NCI-H526 treated with DMSO at 0.1 percent for 48 hours (cell line): Measurements from ENCODE around the gene SYNE4.
"Not testable (repeated sequence)": the region's sequence is repeated elsewhere in the genome, so short reads cannot be mapped to it uniquely, and the experiment has no call there.

ENCODE experiments used
- DNase-seq: peaks from one replicate; lab custom pipeline; 2025; lab: John Stamatoyannopoulos, UW

Gene SYNE4, protein sequence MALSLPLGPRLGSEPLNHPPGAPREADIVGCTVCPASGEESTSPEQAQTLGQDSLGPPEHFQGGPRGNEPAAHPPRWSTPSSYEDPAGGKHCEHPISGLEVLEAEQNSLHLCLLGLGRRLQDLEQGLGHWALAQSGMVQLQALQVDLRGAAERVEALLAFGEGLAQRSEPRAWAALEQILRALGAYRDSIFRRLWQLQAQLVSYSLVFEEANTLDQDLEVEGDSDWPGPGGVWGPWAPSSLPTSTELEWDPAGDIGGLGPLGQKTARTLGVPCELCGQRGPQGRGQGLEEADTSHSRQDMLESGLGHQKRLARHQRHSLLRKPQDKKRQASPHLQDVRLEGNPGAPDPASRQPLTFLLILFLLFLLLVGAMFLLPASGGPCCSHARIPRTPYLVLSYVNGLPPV

DNA sequence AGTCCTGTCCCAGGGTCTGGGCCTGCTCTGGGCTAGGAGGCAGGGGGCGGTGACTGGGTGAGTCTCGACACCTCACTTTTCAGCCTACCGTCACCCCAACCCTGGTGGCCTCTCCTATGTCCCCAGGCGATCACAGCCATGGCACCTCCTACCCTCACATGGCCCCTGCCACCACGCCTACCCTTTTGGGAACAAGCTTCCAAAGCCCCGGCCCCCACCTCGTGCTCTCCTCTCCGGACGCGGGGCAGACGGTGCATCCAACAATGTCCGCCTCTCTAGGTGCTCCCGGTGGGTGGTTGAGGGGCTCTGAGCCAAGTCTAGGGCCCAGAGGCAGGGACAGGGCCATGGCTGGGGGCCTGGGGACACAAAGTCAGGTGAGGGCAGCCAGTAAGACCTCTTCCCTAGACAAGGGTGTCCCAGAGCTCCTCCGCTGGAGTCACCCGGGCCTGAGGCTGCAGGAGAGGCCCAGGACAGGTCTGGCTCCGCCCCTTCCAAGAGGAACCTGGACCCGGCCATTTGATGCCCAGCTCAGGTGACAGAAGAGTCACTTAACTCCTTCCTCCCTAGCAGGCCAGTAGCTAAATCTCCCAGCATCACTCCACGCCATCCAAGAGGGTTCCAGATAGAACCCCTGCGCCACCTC is at the start of gene SYNE4:
SYNE4 (minus strand) TSS at position 478 of the 643 bp plus-strand sequence; CDS start at position 346, 132 bp downstream.
- peak; percentile 90 for DNase-seq

DNA sequence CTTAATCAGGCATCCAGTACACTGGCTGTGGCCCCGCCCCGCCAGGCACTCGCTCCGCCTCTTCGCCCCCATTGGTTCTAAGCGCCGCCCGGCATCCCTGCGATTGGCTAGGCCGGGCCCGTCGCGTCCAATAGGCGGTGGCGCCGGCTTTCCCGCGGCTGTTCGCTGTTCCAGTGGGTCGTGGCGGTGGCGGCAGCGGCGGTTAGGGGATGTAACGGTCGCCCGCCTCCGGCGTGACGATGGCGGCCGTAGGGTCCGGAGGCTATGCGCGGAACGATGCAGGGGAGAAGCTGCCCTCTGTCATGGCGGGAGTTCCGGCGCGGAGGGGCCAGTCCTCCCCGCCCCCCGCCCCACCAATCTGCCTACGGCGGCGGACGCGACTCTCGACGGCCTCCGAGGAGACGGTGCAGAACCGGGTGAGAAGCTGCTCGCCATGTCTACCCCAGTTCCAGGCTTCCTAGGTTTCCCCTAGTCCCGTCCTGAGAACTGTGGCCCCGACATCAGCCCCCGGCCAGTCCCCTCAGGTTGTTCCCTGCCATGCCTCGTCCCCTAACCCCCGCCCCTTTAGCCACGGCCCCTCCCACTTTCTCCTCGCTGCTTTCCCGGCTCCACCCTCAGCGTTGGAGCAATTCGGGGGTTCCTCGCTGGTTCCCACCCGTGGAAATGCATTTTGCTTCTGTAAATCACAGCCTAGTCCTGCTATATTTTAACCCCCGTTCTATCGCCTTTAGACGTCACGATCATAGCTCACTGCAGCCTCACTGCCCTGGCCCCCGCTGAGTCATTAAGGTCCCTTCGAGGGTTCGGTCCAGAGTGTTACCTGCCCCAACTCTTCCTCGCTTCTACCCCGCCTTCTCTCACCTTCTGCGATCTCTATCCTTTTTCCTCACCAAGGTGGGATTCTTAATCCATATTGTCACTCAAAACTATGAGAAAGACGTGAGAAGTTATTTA is 46.4 kb upstream of the SYNE4 start, which contains the start of gene WDR62:
WDR62 (plus strand) TSS at position 165 of the 954 bp plus-strand sequence; CDS start at position 240, 75 bp downstream.
- peak; percentile 99 for DNase-seq

DNA sequence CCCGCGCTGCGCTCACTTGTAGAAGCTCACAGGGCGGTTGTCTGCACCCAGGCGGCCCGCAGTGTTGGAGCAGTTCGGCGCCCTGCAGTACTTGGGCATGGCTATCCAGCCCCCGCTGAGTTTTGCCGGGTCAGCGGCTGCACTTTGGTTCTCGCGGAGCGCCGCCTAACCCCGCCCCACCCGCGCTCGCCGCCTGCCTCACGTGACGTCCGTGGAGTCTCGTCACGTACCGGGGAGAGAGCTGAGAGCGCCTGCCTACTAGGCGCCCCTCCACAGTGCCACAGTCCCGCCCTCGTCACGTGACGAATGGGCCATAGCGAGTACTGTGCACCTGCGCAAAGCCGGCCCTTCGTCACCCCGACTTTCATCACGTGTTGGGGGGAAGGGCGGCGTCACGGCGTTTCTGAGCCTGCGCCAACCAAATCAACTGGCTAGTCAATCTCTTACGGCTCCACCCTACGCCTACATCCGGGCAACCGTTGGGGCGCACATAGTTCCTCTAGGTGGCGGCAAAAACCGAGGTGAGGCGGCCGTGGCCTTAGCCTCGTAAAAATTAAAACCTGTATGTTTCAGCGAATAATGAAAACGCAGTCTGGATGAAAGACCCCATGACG is 45.6 kb upstream of the SYNE4 start, which contains the start of gene THAP8:
THAP8 (minus strand) TSS at position 167 of the 614 bp plus-strand sequence; CDS start at position 99, 68 bp downstream.
- DNase-seq, result peak; percentile 99

DNA sequence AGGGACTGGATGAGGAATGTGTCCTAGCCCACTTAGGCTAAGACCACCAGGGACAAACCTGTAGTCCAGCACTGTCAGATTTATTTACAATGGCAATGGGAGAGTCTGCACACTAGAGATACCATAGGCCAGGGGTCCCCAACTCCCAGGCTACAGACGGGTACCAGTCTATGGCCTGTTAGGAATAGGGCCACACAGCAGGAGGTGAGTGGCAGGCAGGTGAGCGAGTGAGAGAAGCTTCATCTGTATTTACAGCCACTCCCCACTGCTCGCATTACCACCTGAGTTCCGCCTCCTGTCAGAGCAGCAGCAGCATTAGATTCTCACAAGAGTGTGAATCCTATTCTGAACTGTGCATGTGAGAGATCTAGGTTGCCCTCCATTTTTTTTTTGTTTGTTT is 43.0 kb upstream of the SYNE4 start:
- no peak for DNase-seq

DNA sequence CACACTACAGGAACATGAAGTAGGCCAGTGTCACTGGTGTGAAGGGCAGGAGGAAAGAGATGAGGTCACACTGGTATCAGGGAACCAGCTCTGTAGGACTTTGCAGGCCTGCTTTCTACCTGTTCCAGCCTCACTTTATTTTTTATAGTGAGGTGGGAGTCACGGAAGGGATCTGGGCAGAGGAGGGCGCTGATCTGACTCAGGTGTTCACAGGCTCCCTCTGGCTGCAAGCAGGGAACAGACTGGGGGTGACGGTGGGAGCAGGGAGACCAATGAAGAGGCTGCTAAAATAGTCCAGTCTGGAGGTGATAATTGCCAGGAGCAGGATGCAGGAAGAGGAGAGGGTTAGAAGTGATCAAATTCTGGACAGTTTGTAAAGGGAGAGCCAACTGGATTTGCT is 42.6 kb upstream of the SYNE4 start:
- DNase-seq, result peak; percentile 23

DNA sequence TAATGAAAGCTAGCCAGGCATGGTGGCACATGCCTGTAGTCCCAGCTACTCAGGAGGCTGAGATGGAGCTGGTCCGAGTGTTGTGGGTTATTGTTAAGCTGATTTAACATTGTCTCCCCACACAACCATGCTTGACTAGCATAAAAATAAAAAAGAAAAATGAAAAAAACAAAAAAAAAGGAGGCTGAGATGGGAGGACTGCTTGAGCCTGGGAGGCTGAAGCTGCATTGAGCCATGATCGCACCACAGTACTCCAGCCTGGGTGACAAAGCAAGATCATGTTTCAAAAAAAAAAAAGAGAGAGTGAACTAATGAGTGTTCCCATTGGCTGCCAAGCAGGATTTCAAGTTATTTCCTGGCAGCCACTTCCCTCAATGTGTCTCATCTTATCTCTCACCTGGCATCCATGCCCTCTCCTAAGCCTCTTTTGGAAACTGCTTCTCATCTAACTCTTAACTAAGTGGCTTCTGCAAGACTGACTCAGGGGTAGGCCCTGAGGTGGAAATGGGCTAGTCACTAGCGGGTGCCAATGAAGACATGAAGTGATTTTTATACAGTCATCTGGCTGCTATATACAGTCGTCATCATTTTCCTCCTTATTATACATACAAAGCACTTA is 40.6 kb upstream of the SYNE4 start:
- no peak for DNase-seq

DNA sequence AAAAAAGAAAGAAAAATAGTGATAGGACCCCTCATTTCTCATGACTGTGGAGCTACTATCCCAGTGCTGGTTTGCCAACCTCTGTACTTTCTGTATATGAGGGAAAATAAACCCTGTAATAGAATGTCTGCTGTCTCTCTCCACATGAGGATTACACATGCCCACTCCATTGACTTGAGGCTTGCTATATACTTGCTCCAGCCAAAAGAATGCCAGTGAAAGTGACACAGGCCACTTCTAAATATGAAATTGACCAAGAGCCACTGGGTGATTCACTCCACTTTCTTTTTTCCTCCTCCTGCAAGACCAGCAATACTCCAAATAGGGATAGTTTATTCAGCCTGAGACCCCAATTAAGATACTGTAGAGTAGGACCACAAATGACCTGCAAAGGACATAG is 39.2 kb upstream of the SYNE4 start:
- DNase-seq, result no peak

DNA sequence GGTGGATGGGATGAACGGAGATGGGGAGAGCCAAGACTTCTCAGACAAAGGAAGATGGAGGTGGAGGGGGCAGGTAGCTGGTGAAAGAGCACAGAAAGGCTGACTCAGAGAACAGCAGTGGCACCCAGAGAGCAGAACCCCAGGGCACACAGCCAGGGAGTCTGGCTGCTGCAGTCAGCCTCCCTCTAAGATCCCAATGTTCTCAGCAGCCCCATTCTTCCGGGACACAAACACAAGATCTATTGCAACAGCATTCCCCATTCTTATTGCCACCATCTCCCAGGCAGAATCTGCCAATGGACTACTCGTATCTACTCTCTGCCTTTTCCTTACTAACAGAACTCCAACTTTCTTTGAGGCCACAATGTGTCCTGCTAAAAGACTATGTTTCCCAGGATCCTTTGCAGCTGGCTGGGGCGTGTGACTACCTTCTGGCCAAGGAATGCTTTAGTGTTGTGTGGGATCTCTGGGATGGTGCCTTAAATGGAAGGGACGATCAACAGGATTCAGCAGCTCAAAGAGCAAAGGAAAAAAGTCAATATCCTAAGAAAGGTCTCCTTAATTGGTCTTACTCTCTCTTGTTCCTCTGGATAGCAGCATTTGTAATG is 37.9 kb upstream of the SYNE4 start:
- no peak for DNase-seq

DNA sequence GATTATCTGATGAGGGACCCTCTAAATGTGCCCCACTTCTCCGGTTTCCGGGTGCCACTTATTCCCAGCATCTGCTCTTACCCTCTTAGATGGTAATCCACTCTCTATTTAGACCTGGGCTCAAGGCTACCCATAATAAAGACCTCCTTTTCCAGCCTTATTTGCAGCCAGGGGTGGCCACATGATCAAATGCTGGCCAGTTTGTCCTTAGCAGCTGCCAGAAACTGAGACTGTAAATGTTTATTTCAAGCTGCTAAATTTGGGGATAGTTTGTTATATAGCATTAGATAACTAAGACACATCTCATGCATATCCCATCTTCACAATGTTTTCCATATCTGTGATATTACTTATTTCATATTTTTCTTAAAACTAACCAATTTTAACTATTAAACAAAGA is 35.3 kb upstream of the SYNE4 start:
- no peak for DNase-seq

DNA sequence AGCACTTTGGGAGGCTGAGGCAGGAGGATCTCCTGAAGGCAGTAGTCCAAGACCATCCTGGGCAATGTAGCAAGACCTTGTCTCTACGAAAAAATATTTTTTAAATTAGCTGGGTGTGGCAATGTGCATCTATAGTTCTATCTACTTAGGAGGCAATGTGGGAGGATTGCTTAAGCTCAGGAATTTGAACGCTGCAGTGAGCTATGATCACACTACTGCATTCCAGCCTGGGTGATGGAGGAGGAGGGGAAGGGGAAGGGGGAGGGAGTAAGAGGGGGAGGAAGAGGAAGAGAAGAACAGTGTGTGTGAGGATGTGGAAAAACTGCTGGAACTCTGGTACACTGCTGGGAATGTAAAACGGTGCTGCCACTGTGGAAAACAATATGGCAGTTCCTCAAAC is 33.2 kb upstream of the SYNE4 start:
- no peak for DNase-seq

DNA sequence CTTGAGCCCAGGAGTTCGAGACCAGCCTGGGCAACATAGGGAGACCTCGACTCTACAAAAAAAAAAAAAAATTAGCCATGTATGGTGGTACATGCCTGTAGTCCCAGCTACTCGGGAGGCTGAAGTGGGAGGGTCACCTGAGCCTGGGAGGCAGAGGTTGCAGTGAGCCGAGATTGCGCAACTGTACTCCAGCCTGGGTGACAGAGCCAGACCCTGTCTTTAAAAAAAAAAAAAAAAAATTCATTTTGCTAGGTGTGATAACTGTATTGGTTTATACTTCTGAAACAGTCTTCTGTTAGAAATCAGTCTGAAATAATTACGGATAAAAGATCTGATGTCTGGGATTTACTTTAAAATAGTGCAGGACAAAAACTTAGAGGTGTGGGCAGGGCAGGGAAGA is 32.5 kb upstream of the SYNE4 start:
- DNase-seq, result not testable (repeated sequence)

DNA sequence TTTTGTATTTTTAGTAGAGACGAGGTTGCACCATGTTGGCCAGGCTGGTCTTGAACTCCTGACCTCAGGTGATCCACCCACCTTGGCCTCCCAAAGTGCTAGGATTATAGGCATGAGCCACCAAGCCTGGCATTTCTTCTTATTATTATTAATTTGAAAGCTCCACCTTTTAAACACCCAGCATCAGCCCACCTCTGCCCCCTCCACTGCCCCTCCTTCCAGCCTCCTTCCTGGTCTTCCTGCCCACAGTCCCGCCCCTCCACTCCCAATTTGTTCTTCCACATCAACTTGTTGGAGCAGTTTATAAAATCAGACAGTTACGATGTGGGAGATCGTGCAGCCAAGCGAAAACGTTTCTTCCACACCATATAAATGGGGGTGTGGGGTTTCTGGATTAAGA is 31.9 kb upstream of the SYNE4 start:
- DNase-seq, result no peak

DNA sequence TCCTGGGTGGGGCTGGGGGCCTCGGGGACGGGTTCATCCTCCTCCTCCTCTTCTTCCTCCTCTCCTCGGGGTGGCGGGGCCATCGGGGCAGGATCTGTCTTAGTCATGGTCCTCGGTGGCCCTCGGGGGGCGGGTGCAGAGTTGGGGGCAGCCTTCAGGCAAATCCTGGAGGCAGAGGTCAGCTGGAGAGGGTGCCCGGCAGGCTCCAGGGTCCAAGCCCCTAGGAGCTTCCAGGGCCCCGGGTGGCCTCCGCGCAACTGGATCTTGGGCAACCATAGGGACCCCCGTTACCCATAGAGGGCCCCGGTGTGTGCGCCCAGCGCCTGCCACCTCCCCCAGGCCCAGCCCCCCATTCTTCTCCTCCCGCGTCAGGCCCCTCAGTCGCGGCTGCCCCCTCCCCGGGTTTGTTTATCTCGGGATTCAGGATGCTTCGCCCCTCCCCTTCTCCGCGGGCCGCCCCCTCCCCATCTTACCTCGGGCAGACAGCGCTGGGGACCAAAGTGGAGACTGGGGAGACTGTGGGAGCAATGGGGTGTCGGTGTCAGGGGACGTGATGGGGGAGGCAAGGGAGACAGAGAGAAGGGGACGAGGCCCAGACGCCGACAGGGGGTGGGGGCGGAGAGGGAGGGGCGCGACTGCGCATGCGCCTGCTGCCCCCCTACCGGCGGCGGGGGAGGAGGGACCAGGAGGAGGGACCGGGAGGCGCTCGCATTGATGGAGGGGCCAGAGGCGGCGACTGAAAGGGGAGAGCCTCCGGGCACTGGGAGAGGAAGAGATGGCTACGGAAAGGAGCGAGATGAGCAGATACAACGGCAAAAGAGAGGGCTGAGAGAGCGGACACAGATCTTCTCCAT is 23.9 kb upstream of the SYNE4 start, which contains the start of gene CLIP3:
CLIP3 (minus strand) TSS at position 623 of the 854 bp plus-strand sequence; CDS start at position 107, 516 bp downstream.
- peak; percentile 40 for DNase-seq

DNA sequence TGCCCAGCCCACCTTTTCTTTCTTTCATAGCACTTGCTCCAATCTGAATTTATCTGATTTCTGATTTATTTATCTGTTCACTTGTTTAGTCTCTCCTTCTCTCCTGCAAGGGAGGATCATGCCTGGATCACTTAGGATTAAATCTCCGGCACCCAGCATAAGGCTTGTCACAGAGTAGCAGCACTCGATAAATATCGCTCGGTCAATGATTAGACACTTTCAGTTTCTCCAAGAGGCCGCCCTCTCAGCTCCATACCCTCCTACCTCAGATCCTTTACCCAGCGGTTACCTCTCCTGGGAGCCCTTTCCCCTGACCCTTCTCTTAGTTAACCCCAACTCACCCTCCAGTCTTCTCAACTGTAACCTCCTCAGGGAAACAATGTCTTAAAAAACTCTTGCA is 22.7 kb upstream of the SYNE4 start:
- DNase-seq, result no peak

DNA sequence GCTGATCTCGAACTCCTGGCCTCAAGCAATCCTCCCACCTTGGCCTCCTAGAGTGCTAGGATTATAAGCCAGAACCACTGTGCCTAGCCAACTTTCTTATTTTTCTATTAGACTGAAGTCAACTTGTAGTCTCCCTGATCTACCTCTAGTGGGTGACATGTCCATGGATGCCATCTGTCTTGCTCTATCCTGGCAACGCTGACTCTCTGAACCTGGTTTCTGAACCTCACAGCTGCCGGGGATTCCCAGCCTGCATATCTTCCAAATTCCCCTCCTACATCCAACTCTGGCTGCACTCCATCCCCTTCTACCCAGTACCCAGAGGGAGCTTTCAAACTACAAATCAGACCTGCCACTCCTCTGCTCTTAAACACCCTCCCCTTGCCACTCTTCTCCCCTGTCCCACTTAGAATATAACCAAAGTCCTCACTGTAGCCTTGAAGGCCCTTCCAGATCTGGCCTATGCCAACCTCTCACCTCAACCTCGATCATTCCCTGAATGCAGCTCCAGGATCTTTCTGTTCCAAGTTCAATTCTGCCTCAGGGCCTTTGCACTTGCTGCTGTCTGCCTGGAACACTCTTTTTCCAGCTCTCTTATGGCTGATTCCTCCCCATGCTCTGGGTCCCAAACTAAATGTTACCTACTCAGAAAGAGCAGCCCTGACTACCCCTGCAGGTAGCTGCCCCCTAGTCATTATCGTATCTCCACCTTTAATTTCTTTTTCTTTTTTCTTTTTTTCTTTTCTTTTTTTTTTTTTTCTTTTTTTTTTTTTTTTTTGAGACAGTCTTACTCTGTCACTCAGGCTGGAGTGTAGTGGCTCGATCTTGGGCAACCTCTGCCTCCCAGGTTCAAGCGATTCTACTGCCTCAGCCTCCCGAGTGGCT is 21.9 kb upstream of the SYNE4 start:
- DNase-seq, result no peak

DNA sequence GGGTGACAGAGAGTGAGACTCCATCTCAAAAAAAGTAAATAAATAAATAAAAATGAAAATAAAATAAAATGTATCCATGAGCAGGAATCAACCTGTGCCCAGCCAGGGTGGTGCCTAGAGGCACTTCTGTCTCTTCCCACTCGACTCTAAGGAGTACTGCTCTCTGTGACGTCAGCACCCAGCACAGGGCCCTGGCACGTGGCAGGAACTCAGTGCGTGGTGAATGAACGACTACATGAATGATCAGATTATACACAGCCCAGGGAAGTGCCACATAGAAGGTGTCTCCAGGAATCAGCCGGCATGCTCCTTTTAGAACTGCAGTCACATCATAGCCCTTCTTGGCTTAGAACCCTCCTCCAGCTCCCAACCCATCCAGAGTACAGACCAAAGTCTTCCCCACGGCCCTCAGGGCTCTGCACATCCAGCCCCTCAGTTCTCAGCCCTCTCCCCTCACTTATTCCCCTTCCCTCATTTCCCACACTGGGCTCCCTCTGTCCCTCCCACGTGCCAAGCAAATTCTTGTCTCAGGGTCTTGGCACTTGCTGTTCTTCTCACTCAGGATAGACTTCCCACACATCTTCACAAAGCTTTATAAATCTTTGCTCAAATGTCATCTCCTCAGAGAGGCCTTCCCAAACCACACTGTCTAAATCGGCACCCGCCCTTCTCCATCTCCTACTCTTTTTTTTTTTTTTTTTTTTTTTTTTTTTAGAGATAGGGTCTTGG is 19.9 kb upstream of the SYNE4 start:
- no peak for DNase-seq

DNA sequence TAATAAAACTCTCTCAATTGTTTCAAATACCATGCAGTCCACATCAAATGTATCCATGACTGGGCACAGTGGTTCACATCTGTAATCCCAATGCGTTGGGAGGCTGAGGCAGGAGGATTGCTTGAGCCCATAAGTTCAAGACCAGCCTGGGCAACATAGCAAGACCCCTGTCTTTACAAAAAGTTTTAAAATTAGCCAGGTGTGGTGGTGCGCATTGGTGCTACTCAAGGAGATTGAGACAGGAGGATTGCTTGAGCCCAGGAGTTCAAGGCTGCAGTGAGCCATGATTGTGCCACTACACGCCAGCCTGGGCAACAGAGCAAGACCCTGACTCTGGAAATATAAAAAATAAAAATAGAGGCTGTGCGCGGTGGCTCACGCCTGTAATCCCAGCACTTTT is 19.1 kb upstream of the SYNE4 start:
- DNase-seq, result no peak
